CD1c-positive myeloid dendritic cell (primary cell): Measurements from ENCODE around the gene PIP5K1C.
"Not testable (repeated sequence)": the region's sequence is repeated elsewhere in the genome, so short reads cannot be mapped to it uniquely, and the experiment has no call there.

Source experiments
- DNase-seq: peaks from one replicate; pipeline ENCODE4 v3.0.0-alpha.2; 2016; ENCODE audit errors: extremely low spot score

Gene PIP5K1C

DNA sequence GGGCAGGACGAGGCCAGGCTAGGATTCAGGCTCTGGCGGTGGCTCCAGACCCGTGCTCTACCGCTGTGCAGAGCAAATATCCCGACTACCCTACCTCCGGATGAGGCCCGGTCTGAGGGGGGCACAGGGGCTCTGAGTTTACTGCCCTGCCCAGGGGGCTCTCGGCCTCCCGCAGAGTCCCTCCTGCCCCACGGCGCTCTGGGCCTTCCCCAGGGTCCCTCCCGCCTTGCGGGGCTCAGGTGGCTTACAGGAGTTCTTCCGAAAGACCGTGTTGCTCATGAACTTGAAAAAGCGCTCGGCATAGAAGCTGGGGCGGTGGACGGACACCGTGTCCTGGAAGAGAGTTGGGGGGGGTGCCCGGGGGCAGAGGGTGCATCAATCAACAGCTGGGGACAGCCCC, 54.5 kb downstream of the PIP5K1C start:
- DNase-seq: no peak

- DNase-seq: no peak
Measured at GRCh38 chr19:3645067-3645396, 55.2 kb downstream of the PIP5K1C start.

- no peak for DNase-seq
Measured at GRCh38 chr19:3644351-3645066, 55.8 kb downstream of the PIP5K1C start.

GRCh38 chr19:3643674-3644313, 56.5 kb downstream of the PIP5K1C start:
- no peak for DNase-seq

GRCh38 chr19:3642987-3643673, 57.1 kb downstream of the PIP5K1C start:
- DNase-seq: no peak

DNA sequence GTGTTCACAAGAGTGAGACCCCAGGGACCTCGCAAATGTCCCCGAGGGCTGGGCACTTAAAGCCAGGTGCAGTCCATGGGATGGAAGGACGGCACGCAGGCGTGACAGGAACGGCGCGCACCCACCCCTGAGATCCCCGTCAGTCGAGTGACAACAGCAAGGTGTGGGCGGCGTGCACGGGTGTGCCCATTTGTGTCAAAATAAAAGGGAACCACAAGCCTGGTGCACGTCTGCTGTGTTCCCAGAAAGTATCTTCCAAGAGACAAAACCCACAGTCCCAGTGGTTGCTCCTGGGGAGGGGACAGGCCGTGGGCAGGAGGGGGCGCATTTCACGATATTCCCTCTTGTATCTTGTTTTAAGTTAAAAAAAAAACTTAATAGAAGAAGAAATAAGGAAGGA, 58.0 kb downstream of the PIP5K1C start:
- no peak for DNase-seq

- no peak for DNase-seq
Measured at GRCh38 chr19:3641515-3642269, 58.6 kb downstream of the PIP5K1C start.

DNA sequence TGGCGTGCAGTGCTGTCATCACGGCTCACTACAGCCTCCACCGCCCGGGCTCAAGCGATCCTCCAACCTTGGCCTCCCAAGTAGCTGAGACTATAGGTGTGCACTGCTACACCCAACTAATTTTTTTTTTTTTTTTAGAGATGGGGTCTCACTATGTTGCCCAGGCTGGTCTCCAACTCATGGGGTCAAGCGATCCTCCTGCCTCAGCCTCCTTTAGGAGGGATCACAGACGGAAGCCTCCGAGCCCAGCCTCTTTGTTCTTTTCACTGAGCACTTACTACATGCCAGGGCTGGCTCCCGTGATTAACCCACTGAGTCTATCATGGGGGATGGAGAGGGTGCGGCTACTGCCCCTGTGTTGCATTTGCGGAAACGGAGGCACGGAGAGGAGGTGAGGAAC, 60.8 kb downstream of the PIP5K1C start:
- DNase-seq: no peak

- no peak for DNase-seq
Measured at GRCh38 chr19:3638208-3639193, 61.8 kb downstream of the PIP5K1C start.

DNA sequence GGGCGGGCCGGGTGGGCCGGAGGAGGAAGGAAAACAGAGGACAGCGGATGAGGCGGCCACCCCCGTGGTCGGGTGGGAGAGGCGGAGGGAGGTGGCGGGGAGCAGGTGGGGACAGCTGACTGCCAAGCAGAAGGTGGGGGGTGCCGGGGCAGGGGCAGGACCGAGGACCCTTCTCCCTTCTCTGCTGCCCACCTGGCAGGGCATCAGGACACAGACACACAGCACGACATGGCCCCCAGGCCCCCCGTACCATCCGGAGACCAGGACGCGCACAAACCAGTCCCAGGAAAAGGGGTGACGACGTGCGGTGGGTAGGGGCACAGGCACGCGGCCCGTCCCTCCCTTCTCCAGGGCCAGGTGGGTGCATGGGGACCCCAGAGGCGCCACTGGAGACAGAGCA, 62.6 kb downstream of the PIP5K1C start:
- DNase-seq: no peak

DNA sequence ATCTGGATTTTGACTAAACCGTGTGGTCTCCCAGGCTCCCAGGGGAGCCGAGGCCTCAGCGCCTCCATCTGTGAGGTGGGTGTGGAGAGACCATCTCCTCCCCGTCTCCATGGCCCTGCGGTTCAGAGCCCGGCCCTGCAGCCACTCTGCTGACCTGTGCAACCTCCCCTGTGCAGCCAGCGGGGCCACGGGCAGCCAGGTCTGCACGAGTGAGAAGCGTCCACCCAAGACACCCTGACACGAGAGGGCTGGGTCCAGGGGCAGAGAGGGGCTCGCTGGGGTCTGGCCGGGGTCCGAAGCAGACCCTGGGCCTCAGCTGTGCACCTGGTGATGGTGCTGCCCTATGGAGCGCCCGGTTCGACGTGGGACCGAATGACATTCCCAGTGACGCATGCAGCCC, 63.3 kb downstream of the PIP5K1C start:
- DNase-seq: no peak

GRCh38 chr19:3636506-3636905, 63.8 kb downstream of the PIP5K1C start:
- no peak for DNase-seq

GRCh38 chr19:3634496-3635045, 65.7 kb downstream of the PIP5K1C start:
- no peak for DNase-seq

- no peak for DNase-seq
Measured at GRCh38 chr19:3633559-3633988, 66.7 kb downstream of the PIP5K1C start.

- no peak for DNase-seq
Measured at GRCh38 chr19:3632739-3633558, 67.3 kb downstream of the PIP5K1C start.

- DNase-seq: no peak
Measured at GRCh38 chr19:3632098-3632497, 68.2 kb downstream of the PIP5K1C start.

DNA sequence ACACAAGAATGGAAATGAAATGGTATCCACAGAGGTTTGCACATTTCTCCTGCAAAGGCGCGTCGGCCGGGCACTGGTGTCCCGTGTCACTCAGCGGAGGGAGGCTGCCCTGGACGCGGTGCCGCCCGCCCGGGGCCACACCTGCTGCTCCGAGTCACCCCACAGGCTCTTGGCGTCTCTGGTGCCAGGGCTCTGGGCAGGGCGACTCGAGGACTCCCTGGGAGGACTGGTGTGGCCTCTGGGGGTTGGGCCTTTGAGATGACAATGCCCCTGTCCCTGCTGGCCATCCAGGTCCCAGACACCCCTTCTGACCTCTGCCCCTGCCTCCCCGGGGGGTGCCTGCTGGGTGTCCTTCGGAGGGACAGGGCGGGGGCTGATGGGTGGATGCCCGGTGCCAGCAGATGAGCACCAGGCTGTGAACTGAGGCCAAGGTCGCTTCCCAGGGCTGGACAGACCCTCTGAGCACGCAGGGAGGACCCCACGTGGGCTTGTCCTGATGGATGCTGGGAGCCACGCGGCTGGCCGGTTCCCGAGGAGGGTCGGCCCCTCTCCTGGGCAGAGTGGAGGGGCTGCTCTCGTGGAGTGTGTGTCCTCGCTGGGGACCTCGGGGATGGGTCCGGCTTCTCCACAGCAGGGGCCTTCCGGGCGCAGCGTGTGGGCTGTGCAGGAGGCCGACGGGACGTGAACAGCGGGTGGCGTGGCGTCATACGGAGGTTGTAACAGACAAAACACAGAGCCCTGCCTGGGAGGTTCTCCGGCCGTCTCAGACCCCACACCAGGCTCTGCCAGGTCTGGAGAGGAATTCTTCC, 69.0 kb downstream of the PIP5K1C start:
- no peak for DNase-seq

GRCh38 chr19:3628766-3629165, 71.5 kb downstream of the PIP5K1C start:
- DNase-seq: not testable (repeated sequence)

DNA sequence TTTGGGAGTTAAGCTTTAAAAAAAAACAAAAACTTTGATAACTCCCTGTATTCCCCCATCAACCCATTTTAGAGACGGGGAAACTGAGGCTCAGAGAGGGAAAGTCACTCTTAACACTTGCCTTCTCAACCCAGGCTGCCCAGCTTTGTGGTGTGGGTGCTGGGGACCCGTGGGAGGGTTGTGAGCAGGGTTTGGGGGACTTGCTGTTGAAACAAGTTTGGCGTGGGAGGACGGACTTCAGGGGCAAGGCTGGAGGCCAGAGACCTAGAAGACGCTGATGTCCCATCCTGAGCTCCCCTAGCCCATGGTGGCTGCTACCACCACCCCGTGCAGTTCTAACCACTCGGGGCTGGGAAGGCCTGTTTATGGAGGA, 72.9 kb downstream of the PIP5K1C start:
- DNase-seq: no peak
